ENCODE measurements around the gene PCYT1B.

GRCh38 chrX:24594501-24594900, 52.6 kb downstream of the PCYT1B start:
- no peak for TF ChIP-seq CTCF (IDR thresholded peaks at IDR 0.05)
- no peak for TF ChIP-seq POLR2A (IDR thresholded peaks at IDR 0.05)

Data from ovary (tissue), 3 donors.